Uterus (tissue), 2 donors: ENCODE data around the gene MITF.

ENCODE experiments used
- CTCF ChIP-seq, 4 experiments: fragments of 200-600 bp in 2 of 4; fragments of 450-650 bp in 2 of 4; sonication (generic) in 2 of 4; IDR thresholded peaks; one replicate each; pipeline ENCODE4 v1.5.1; 2016 to 2019; ENCODE audit warnings: antibody characterized with exemption in 4 of 4, mild to moderate bottlenecking in 2 of 4, moderate library complexity in 1 of 4
- POLR2A ChIP-seq, 2 donors: fragments of 450-650 bp; IDR thresholded peaks; one replicate each; pipeline ENCODE4 v1.6.1; 2016; ENCODE audit warnings: antibody characterized with exemption in 2 of 2, mild to moderate bottlenecking in 1 of 2, moderate library complexity in 1 of 2

GRCh38 chr3:69791919-69792399 is 52.7 kb downstream of the MITF start:
- TF ChIP-seq CTCF (IDR thresholded peaks at IDR 0.05): peak; percentile 46 to 84 (median 65)
- TF ChIP-seq POLR2A (IDR thresholded peaks at IDR 0.05): no peak
